ENCODE measurements around the gene CDK19.
"Not testable (repeated sequence)": the region's sequence is repeated elsewhere in the genome, so short reads cannot be mapped to it uniquely, and the experiment has no call there.

CDK19 gene

GRCh38 chr6:110609101-110609500 is 206.2 kb downstream of the CDK19 start:
- no peak overlapping the region for H3K9ac ChIP-seq (ENCODE audit: low read length)
- H3K4me1 ChIP-seq (ENCODE audit: low read length), result no peaks in the 10 kb centered on the region

GRCh38 chr6:110608151-110608550 is 207.1 kb downstream of the CDK19 start:
- TF ChIP-seq EZH2 (optimal IDR thresholded peaks at IDR 0.05; ENCODE audit: low read depth, low read length) (no peak), EZH2phosphoT487 (IDR thresholded peaks at IDR 0.05; ENCODE audit: low read length) (no peak), CTCF (IDR thresholded peaks at IDR 0.05; ENCODE audit: low read length) (no peak)
- no peak for DNase-seq
- Histone ChIP-seq H3K4me1 (ENCODE audit: low read length) (no peaks in the 10 kb centered on the region), H3K27me3 (replicated peaks; ENCODE audit: insufficient read depth, low read length) (no peaks in the 10 kb centered on the region), H3K9me2 (replicated peaks; ENCODE audit: insufficient read depth, low read length) (no peaks in the 10 kb centered on the region), H3F3A (ENCODE audit: insufficient read depth, low read length) (no peaks in the 10 kb centered on the region), H3K27ac (ENCODE audit: low read length) (no peak overlapping the region), H3K4me3 (ENCODE audit: low read length) (no peak overlapping the region), H3K9ac (ENCODE audit: low read length) (no peak overlapping the region), H3K4me2 (ENCODE audit: low read depth, low read length) (no peak overlapping the region), H3K9me3 (replicated peaks; ENCODE audit: insufficient read depth, low read length) (no peaks in the 10 kb centered on the region), H2AFZ (ENCODE audit: low read length) (no peak overlapping the region), H3K79me2 (ENCODE audit: low read length) (no peaks in the 10 kb centered on the region), H4K20me1 (ENCODE audit: insufficient read depth, low read length) (no peaks in the 10 kb centered on the region), H3K36me3 (replicated peaks; ENCODE audit: insufficient read depth, low read length) (no peaks in the 10 kb centered on the region)

More at GRCh38 chr6:110609101-110609500, 206.2 kb downstream of the CDK19 start:
- no peaks in the 10 kb centered on the region for H3K9me3 ChIP-seq (replicated peaks; ENCODE audit: insufficient read depth, low read length)
- H3F3A ChIP-seq (ENCODE audit: insufficient read depth, low read length), result no peaks in the 10 kb centered on the region
- no peak overlapping the region for H3K4me3 ChIP-seq (ENCODE audit: low read length)
- no peaks in the 10 kb centered on the region for H3K79me2 ChIP-seq (ENCODE audit: low read length)
- no peaks in the 10 kb centered on the region for H3K9me2 ChIP-seq (replicated peaks; ENCODE audit: insufficient read depth, low read length)
- H4K20me1 ChIP-seq (ENCODE audit: insufficient read depth, low read length), result no peaks in the 10 kb centered on the region
- no peak overlapping the region for H2AFZ ChIP-seq (ENCODE audit: low read length)
- no peak overlapping the region for H3K27ac ChIP-seq (ENCODE audit: low read length)
- no peaks in the 10 kb centered on the region for H3K36me3 ChIP-seq (replicated peaks; ENCODE audit: insufficient read depth, low read length)
- H3K4me2 ChIP-seq (ENCODE audit: low read depth, low read length), result no peak overlapping the region
- no peak for TF ChIP-seq EZH2 (optimal IDR thresholded peaks at IDR 0.05; ENCODE audit: low read depth, low read length)
- no peak for TF ChIP-seq CTCF (IDR thresholded peaks at IDR 0.05; ENCODE audit: low read length)
- no peaks in the 10 kb centered on the region for H3K27me3 ChIP-seq (replicated peaks; ENCODE audit: insufficient read depth, low read length)
- no peak for DNase-seq

- no peaks in the 10 kb centered on the region for H3F3A ChIP-seq (ENCODE audit: insufficient read depth, low read length)
- H3K4me1 ChIP-seq (ENCODE audit: low read length), result no peaks in the 10 kb centered on the region
- H3K4me3 ChIP-seq (ENCODE audit: low read length), result no peak overlapping the region
- TF ChIP-seq CTCF (IDR thresholded peaks at IDR 0.05; ENCODE audit: low read length) (no peak), EZH2 (optimal IDR thresholded peaks at IDR 0.05; ENCODE audit: low read depth, low read length) (no peak), EZH2phosphoT487 (IDR thresholded peaks at IDR 0.05; ENCODE audit: low read length) (no peak)
- DNase-seq, result no peak
- no peaks in the 10 kb centered on the region for H3K9me3 ChIP-seq (replicated peaks; ENCODE audit: insufficient read depth, low read length)
- no peaks in the 10 kb centered on the region for H3K27me3 ChIP-seq (replicated peaks; ENCODE audit: insufficient read depth, low read length)
- no peak overlapping the region for H3K4me2 ChIP-seq (ENCODE audit: low read depth, low read length)
- no peak overlapping the region for H3K9ac ChIP-seq (ENCODE audit: low read length)
- H3K36me3 ChIP-seq (replicated peaks; ENCODE audit: insufficient read depth, low read length), result no peaks in the 10 kb centered on the region
- no peaks in the 10 kb centered on the region for H4K20me1 ChIP-seq (ENCODE audit: insufficient read depth, low read length)
- H3K27ac ChIP-seq (ENCODE audit: low read length), result no peak overlapping the region
- no peak overlapping the region for H2AFZ ChIP-seq (ENCODE audit: low read length)
- no peaks in the 10 kb centered on the region for H3K79me2 ChIP-seq (ENCODE audit: low read length)
- no peaks in the 10 kb centered on the region for H3K9me2 ChIP-seq (replicated peaks; ENCODE audit: insufficient read depth, low read length)
These were observed 209.1 kb downstream of the CDK19 start for GRCh38 chr6:110606151-110606550.

DNA sequence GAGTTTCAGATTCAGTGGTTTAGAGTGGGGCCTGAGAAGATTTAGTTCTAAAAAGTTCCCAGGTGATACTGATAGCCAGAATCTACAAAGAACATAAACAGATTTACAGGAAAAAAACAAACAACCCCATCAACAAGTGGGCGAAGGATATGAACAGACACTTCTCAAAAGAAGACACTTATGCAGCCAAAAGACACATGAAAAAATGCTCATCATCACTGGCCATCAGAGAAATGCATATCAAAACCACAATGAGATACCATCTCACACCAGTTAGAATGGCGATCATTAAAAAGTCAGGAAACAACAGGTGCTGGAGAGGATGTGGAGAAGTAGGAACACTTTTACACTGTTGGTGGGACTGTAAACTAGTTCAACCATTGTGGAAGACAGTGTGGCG is 214.6 kb downstream of the CDK19 start:
- not testable (repeated sequence) for H3K9me2 ChIP-seq (replicated peaks; ENCODE audit: insufficient read depth, low read length); H3K27ac ChIP-seq (ENCODE audit: low read length)

More for the DNA sequence above, 214.6 kb downstream of the CDK19 start:
- not testable (repeated sequence) for H3K4me3 ChIP-seq (ENCODE audit: low read length); H3F3A ChIP-seq (ENCODE audit: insufficient read depth, low read length); DNase-seq; H3K9me3 ChIP-seq (replicated peaks; ENCODE audit: insufficient read depth, low read length); H3K4me2 ChIP-seq (ENCODE audit: low read depth, low read length); H3K36me3 ChIP-seq (replicated peaks; ENCODE audit: insufficient read depth, low read length); H3K9ac ChIP-seq (ENCODE audit: low read length); H3K79me2 ChIP-seq (ENCODE audit: low read length); H3K27me3 ChIP-seq (replicated peaks; ENCODE audit: insufficient read depth, low read length); H3K4me1 ChIP-seq (ENCODE audit: low read length); H2AFZ ChIP-seq (ENCODE audit: low read length); H4K20me1 ChIP-seq (ENCODE audit: insufficient read depth, low read length)

Data from MM.1S (cell line).